Left kidney (tissue), 2 donors: ENCODE measurements around the gene OCA2. TPM values are rescaled to one million over a fixed set of nuclear protein-coding genes. Genes with fewer than 3 reads are reported as not detected.
"Not testable (repeated sequence)": the region's sequence is repeated elsewhere in the genome, so short reads cannot be mapped to it uniquely, and the experiment has no call there.

ENCODE experiments used
- DNase-seq: peaks from one replicate; pipeline ENCODE4 v3.0.0-alpha.2; 2013
- polyA plus RNA-seq: library from polyadenylated mRNA; unstranded; fragments of 120-200 nt; gene quantifications from one replicate; pipeline ENCODE4 v1.2.1, GENCODE V29; 2013; ENCODE audit not compliant: insufficient read length

Gene OCA2
- polyA plus RNA-seq, 1 donor = 9.0 TPM

- no peak for DNase-seq
Observed at GRCh38 chr15:27770769-27771554, 328.2 kb downstream of the OCA2 start.

GRCh38 chr15:27770086-27770607 is 329.0 kb downstream of the OCA2 start:
- DNase-seq = no peak

- DNase-seq = no peak
Observed at GRCh38 chr15:27769652-27770051, 329.5 kb downstream of the OCA2 start.

- DNase-seq = peak; percentile 3
Observed at GRCh38 chr15:27768732-27769475, 330.2 kb downstream of the OCA2 start.

- no peak for DNase-seq
Observed at GRCh38 chr15:27767918-27768640, 331.0 kb downstream of the OCA2 start.

- not testable (repeated sequence) for DNase-seq
Observed at GRCh38 chr15:27767430-27767829, 331.7 kb downstream of the OCA2 start.

- no peak for DNase-seq
Observed at GRCh38 chr15:27764339-27764738, 334.8 kb downstream of the OCA2 start.

- no peak for DNase-seq
Observed at GRCh38 chr15:27763514-27763913, 335.6 kb downstream of the OCA2 start.

- DNase-seq = no peak
Observed at GRCh38 chr15:27762471-27762870, 336.6 kb downstream of the OCA2 start.

- DNase-seq = no peak
Observed at GRCh38 chr15:27757052-27757451, 342.1 kb downstream of the OCA2 start.

GRCh38 chr15:27752691-27753090 is 346.4 kb downstream of the OCA2 start:
- DNase-seq = no peak

- DNase-seq = no peak
Observed at GRCh38 chr15:27747997-27748396, 351.1 kb downstream of the OCA2 start.

- no peak for DNase-seq
Observed at GRCh38 chr15:27746401-27746955, 352.6 kb downstream of the OCA2 start.

- no peak for DNase-seq
Observed at GRCh38 chr15:27744641-27745040, 354.5 kb downstream of the OCA2 start.

GRCh38 chr15:27743638-27744037 is 355.5 kb downstream of the OCA2 start:
- DNase-seq = no peak

- no peak for DNase-seq
Observed at GRCh38 chr15:27742751-27743477, 356.2 kb downstream of the OCA2 start.

- DNase-seq = no peak
Observed at GRCh38 chr15:27741226-27741860, 357.8 kb downstream of the OCA2 start.

GRCh38 chr15:27734785-27735495 is 364.2 kb downstream of the OCA2 start:
- no peak for DNase-seq

- no peak for DNase-seq
Observed at GRCh38 chr15:27731776-27732175, 367.3 kb downstream of the OCA2 start.

GRCh38 chr15:27730868-27731267 is 368.2 kb downstream of the OCA2 start:
- DNase-seq = no peak
